Esophagus (tissue), 2 donors: ENCODE results near the gene MRNIP. TPM values are rescaled to one million over a fixed set of nuclear protein-coding genes. Genes with fewer than 3 reads are reported as not detected.
A peak's percentile ranks its signal among the peaks of the same experiment; 100 is the strongest.

ENCODE experiments used
- H3K27ac ChIP-seq, 2 donors: one replicate each; pipeline ENCODE4 v1.5.1; 2013; ENCODE audit warnings: low read depth in 2 of 2, mild to moderate bottlenecking in 2 of 2, inconsistent platforms in 1 of 2, low read length in 1 of 2, moderate library complexity in 1 of 2
- H3K27me3 ChIP-seq, 2 donors: one replicate each; pipeline ENCODE4 v1.6.1; 2013; ENCODE audit warnings: low read length in 2 of 2, control low read depth in 1 of 2, mild to moderate bottlenecking in 1 of 2; ENCODE audit not compliant: insufficient read depth in 2 of 2, control insufficient read depth in 1 of 2
- H3K36me3 ChIP-seq, 2 donors: one replicate each; pipeline ENCODE4 v1.6.1; 2013; ENCODE audit warnings: low read length in 1 of 2; ENCODE audit not compliant: control insufficient read depth in 2 of 2, insufficient read depth in 2 of 2
- H3K4me1 ChIP-seq, 2 donors: one replicate each; pipeline ENCODE4 v1.6.1; 2013; ENCODE audit warnings: low read length in 1 of 2; ENCODE audit not compliant: control insufficient read depth in 2 of 2, insufficient read depth in 2 of 2
- H3K4me3 ChIP-seq, 2 donors: one replicate each; pipeline ENCODE4 v1.5.1; 2013; ENCODE audit warnings: low read length in 2 of 2, mild to moderate bottlenecking in 2 of 2, low read depth in 1 of 2, moderate library complexity in 1 of 2
- H3K9me3 ChIP-seq, 2 donors: one replicate each; pipeline ENCODE4 v1.6.1; 2013; ENCODE audit warnings: mild to moderate bottlenecking in 2 of 2, low read depth in 1 of 2, low read length in 1 of 2, moderate library complexity in 1 of 2; ENCODE audit not compliant: control insufficient read depth in 2 of 2, insufficient read depth in 1 of 2
- WGBS, 2 donors: extraction: QIAGEN DNeasy Blood & Tissue Kit; methylation state at CpG; one replicate each; pipeline ENCODE4 v1.1.7; 2013; 5-methylcytosine and 5-hydroxymethylcytosine counted together
- polyA plus RNA-seq, 2 donors: library from polyadenylated mRNA; stranded (reverse); fragments of 200-250 nt; gene quantifications; one replicate each; pipeline ENCODE4 v1.2.3, GENCODE V29; 2013
- donor health status: healthy with polysubstance abuse.
- donor health status: Bipolar disorder and iron deficiency.

Gene MRNIP
- polyA plus RNA-seq, 2 donors, result 12.2 to 31.5 TPM

DNA sequence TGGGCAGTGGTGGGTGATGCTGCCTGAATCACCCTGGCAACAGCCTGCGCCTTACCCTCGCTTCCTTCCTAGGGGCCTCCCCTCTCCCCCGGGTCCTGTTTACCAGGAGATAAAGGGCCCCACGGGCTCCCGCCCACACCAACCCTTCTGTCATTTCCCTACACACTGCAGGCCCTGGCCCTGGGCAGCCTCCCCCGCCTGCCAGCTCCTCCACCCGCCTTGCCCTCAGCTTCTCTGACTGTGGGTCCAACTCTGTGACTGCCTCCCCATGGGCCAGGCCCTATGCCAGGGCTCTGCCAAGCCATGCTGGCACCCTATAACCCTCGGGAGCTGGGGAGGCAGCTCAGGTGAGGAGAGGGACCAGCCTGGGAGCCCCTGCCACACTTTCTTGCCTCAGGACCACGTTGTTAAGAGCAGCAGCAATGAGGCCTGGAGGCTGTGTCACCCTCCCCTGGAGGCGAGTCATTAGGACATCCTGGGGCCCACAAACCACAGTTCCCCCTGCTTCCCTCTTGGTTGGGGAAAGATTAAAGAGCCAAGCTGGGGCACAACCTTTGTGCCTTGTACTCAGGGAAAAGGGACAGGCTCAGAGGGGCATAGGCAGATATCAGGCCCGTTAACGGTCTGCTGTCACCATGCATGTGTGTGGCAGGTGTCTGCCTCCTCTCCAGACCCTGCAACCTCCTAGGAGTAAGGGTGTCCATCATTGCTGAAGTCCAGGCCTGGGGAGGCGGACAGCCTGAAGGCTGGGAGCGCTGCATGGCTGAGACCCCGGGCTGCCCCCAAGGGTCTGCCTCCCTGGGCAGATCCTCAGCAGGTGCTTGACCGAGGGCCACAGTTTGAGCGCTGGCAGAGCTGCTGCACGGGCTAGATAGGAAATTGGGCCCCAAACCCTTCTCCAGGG lies 54.7 kb downstream of the MRNIP start:
- peaks cover 9 to 31% of the 10 kb centered on the region in 2 donors for H3K4me1 ChIP-seq
- no peak overlapping the region for H3K4me3 ChIP-seq
- no peaks in the 10 kb centered on the region for H3K9me3 ChIP-seq
- no peak overlapping the region for H3K27ac ChIP-seq
- WGBS, 2 donors, result 57 to 63% methylated on average over 18 of the region's 18 CpGs
- H3K27me3 ChIP-seq, result no peaks in the 10 kb centered on the region
- peaks cover 4 to 20% of the 10 kb centered on the region in 2 donors for H3K36me3 ChIP-seq

DNA sequence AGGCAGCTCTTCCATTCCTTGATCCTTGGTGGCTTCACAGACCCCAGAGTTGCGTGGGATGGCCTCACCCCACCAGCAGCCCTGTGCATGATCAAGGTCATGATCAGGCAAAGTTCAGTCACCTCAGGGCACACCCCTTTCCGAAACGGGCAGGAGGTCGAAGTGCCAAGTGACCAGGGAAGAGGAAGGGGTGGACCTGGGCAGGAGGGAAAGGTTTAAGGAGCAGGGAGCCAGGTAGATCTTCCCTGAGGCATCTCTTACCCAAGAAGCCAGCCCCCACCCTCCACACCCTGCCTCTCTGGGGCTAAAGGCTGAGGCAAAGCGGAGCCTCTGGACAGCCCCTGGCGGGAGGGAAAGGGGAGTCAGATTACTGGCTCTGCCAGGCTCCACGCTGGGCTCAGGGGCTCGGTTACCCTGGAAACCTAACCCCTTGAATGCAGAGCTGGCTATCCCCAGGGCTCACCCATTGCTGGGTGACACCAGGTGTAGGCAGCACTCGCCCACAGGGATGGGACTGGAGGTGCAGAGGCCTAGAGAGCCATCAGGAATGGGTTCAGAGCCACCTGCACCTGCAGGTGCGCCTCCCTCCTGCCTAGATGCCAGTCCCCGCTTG lies 55.6 kb downstream of the MRNIP start:
- Histone ChIP-seq H3K4me1 (peaks cover 9 to 31% of the 10 kb centered on the region in 2 donors), H3K27me3 (no peaks in the 10 kb centered on the region), H3K27ac (peak overlapping the region; percentile 0 to 66), H3K9me3 (no peaks in the 10 kb centered on the region), H3K36me3 (peaks cover 4 to 29% of the 10 kb centered on the region in 2 donors), H3K4me3 (no peak overlapping the region)
- 64 to 65% methylated on average over 11 of the region's 11 CpGs for WGBS, 2 donors

DNA sequence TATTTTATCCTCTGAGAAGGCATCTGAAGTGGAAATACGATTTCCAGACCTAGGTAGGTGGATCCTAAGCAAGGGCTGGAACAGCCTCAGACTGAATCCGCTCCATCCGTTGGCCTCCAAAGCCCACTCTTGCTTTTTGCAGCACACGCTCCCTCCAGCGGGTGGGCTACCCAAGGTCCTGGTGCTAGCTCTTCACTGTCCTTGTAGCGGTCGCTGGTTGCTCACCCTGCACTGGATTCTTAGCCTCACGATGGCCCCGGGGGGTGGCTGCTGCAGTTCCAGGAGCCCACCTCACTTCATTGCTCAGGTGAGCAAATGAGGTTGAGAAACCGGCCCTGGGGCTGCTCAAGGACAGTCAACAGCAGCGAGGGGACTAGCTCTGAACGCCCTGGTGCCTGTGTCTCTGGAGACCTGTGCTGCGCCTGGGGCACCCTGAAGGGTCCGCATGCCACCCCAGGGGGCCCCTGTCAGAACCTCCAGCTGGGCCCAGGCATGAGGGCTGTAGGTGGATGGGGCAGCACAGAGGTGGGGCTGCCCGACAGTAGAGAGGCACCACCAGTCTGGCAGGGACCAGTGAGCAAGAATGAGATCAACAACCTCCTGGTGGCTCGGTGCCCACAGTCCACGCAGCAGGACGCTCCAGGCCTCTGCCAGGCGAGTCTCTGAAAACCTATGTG lies 56.3 kb downstream of the MRNIP start:
- no peak overlapping the region for H3K4me3 ChIP-seq
- H3K4me1 ChIP-seq, result peaks cover 9 to 32% of the 10 kb centered on the region in 2 donors
- no peaks in the 10 kb centered on the region for H3K27me3 ChIP-seq
- peak overlapping the region; percentile 27 to 66 for H3K27ac ChIP-seq
- no peaks in the 10 kb centered on the region for H3K9me3 ChIP-seq
- H3K36me3 ChIP-seq, result peaks cover 4 to 31% of the 10 kb centered on the region in 2 donors
- 80 to 82% methylated on average over 19 of the region's 19 CpGs for WGBS, 2 donors

DNA sequence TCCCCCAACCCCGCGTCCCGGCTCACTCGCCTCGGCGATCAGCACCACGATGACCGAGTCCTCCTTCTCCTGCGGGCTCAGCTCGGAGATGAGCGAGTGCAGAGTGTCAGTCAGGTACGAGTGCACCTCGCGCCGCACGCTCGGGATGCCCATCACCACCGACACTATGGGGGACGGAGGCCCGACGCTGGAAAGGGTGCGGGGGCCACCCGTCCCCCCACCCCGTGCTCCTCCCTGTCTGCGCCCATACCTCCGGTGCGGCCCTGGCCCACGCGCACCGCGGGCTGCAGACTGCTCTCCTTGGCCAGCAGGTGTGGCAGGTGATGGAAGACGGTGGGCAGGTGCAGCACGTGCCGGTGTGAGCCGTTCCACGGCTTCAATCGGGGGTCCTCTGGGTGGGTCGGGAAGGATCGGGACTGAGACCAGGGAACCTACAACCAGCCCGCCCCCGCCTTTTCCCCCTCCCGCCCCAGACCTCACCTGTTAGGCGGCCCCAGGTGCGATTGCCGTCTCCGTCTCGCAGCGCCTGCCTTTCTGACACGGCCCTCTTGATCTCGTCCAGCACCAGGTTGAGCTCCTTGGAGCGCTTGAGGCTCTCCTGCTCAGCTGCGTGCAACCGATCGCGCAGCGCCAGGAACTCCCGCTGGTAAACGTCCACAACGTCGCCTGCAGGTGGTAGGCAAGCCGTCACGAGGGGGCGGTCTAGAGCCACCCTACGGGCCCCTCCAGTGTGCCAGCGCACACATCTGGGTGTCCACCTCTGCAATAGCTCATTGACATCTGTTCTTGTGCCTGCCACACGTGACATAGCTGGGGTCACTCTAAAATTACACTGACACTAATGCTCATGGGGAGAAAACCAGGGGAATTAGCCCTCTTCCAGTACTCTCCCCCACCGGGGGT lies 57.1 kb downstream of the MRNIP start:
- peaks cover 11 to 38% of the 10 kb centered on the region in 2 donors for H3K4me1 ChIP-seq
- no peak overlapping the region for H3K27ac ChIP-seq
- H3K36me3 ChIP-seq, result peaks cover 4 to 34% of the 10 kb centered on the region in 2 donors
- no peaks in the 10 kb centered on the region for H3K27me3 ChIP-seq
- 60 to 61% methylated on average over 67 of the region's 67 CpGs for WGBS, 2 donors
- no peaks in the 10 kb centered on the region for H3K9me3 ChIP-seq
- H3K4me3 ChIP-seq, result no peak overlapping the region

DNA sequence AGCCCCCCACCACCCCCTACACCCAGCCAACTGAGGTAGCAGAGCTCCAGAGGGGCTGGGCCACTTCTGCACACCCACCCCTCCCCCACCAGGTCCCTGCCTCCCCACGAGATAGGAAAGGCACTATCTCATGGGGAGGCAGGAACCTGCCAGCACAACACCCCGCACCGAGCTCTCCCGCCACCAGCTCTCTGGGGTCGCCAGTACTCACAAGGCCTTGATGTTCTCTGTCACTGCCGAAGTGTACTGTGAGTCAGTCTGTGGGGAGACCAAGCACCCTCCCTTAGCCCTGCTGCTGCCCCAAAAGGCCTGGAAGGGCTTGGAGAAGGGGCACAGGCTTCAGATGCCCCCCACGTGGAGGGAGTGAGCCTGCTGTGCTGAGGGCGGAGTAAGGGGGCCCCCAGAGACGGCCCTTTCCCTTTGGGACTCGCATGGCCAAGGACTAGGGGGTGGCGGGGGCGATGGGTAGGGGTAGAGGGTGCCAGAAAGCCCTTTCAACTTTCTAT lies 57.9 kb downstream of the MRNIP start:
- H3K36me3 ChIP-seq, result peaks cover 4 to 34% of the 10 kb centered on the region in 2 donors
- no peak overlapping the region for H3K4me3 ChIP-seq
- no peaks in the 10 kb centered on the region for H3K27me3 ChIP-seq
- WGBS, 2 donors, result 85 to 86% methylated on average over 12 of the region's 12 CpGs
- no peak overlapping the region for H3K27ac ChIP-seq
- H3K4me1 ChIP-seq, result peaks cover 11 to 40% of the 10 kb centered on the region in 2 donors
- no peaks in the 10 kb centered on the region for H3K9me3 ChIP-seq

DNA sequence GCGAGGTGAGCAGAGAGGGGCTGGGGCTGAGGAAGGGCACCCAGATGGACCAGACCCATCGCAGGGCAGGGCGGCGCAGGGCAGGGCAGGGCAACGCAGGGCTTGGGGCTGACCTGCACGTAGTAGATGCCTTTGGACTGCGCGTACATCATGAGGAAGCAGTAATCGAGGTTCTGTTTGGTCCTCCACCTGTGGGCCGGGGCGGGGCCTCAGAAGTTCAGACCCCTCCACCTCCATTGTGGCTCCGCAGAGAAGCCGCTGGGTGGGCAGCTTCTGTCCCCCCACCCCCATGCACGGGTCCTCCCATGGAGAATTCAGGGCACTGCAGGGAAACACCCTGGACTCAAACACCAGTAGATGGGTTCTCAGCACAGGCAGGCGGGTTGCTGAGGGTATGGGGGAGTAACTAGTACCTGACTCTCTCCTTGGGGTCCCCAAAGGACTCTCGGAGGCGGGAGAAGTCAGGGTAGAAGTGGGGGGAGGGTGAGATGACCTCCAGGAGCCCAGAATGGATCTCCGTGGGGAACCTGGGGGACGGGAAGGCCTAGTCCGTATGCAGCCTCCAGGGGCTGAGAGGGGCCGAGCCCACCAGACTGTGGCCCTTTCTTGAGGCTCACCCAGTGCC lies 58.4 kb downstream of the MRNIP start:
- Histone ChIP-seq H3K27me3 (no peaks in the 10 kb centered on the region), H3K4me3 (no peak overlapping the region), H3K9me3 (no peaks in the 10 kb centered on the region), H3K36me3 (peaks cover 4 to 34% of the 10 kb centered on the region in 2 donors), H3K27ac (no peak overlapping the region), H3K4me1 (peaks cover 11 to 37% of the 10 kb centered on the region in 2 donors)
- 94 to 95% methylated on average over 19 to 21 of the region's 21 CpGs for WGBS, 2 donors

DNA sequence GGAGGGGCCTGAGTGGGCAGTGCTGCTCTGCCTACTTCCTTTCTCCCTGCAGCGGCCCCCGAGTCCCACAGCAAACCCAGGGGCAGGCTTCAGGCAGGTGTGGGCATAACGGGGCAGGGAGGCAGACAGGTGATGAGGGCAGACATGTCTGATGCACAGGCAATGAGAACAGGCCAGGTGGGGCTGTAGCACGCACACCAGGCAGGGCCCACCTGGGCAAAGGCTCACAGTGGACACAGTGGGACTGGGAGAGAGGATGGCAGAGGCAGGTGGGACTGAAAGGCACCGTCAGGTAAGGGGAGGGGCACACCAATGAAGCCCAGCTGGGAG lies 59.0 kb downstream of the MRNIP start:
- Histone ChIP-seq H3K4me3 (no peak overlapping the region), H3K36me3 (peaks cover 4 to 34% of the 10 kb centered on the region in 2 donors), H3K9me3 (no peaks in the 10 kb centered on the region), H3K27ac (no peak overlapping the region), H3K27me3 (no peaks in the 10 kb centered on the region), H3K4me1 (peaks cover 7 to 33% of the 10 kb centered on the region in 2 donors)
- WGBS, 2 donors, result 84 to 87% methylated on average over 5 of the region's 5 CpGs

DNA sequence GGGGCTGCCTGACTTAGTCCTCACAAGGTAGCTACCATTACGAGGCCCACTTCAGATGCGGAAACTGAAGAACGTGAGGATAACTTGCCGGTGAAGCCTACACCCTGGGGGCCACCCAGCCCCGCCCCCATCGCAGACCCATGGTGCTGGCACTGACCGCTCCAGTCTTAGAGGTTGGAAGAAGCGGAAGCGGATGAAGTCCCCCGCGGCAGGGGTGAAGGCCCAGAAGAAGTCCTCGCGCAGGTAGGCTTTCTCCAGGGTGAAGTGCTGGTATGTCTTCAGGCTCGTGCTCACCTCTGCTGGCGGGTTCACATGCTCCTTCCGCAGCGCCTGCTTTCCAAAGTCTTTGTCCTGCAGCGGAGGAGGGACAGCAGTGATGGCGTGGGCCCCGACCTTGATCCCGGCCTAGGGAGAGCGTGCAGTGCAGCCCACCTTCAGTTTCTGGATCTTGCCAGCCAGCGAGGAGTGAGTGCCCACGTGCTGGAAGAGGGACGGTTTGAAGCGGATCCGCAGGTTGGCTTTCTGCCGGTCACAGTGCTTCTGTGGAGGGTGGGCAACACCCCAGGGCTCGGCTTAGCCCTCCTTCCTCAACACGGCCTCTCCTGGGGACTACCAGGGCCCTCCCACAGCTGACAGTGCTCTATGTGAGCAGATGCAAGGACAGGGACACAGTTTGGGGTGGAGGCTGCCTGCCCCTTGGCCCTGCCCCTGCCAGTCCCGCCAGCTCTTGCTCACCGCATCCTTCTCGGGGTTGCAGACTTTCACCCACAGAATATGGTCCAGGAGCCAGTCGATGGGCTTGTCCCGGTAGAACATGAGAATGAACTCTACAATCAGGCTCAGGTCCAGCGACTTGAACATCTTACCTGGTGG lies 59.6 kb downstream of the MRNIP start:
- Histone ChIP-seq H3K27ac (no peak overlapping the region), H3K27me3 (no peaks in the 10 kb centered on the region), H3K4me1 (peaks cover 3 to 33% of the 10 kb centered on the region in 2 donors), H3K36me3 (peaks cover 4 to 34% of the 10 kb centered on the region in 2 donors), H3K9me3 (no peaks in the 10 kb centered on the region), H3K4me3 (no peak overlapping the region)
- WGBS, 2 donors, result 92 to 96% methylated on average over 36 of the region's 36 CpGs
